ENCODE measurements around the gene KAZN. TPM values are rescaled to one million over a fixed set of nuclear protein-coding genes. Genes with fewer than 3 reads are reported as not detected.
A peak's percentile ranks its signal among the peaks of the same experiment; 100 is the strongest.

Gene KAZN
- polyA plus RNA-seq, 1 donor from 2014 or later: 20.6 TPM

- no peaks in the 10 kb centered on the region for H3K9me2 ChIP-seq (ENCODE audit: insufficient read depth, low read length)
- no peaks in the 10 kb centered on the region for H4K20me1 ChIP-seq (ENCODE audit: insufficient read depth)
- H3K79me2 ChIP-seq (replicated peaks; ENCODE audit: insufficient read depth, low read length): no peaks in the 10 kb centered on the region
- H3K9ac ChIP-seq (ENCODE audit: low read length): no peak overlapping the region
- H3K36me3 ChIP-seq (ENCODE audit: insufficient read depth, low read length): no peaks in the 10 kb centered on the region
- no peak overlapping the region for H2AFZ ChIP-seq (ENCODE audit: low read depth, low read length)
- no peak overlapping the region for H3K4me2 ChIP-seq (ENCODE audit: low read length)
- no peaks in the 10 kb centered on the region for H3K9me3 ChIP-seq (ENCODE audit: low read length)
- no peak overlapping the region for H3K4me3 ChIP-seq (ENCODE audit: low read length)
- H3F3A ChIP-seq (ENCODE audit: insufficient read depth, low read length, poor library complexity, severe bottlenecking): no peaks in the 10 kb centered on the region
- no peak overlapping the region for H3K27ac ChIP-seq (ENCODE audit: low read length)
- no peaks in the 10 kb centered on the region for H3K27me3 ChIP-seq (ENCODE audit: insufficient read depth, low read depth, low read length)
- TF ChIP-seq RAD21 (conservative IDR thresholded peaks at IDR 0.05) (peak; percentile 67), MXI1 (conservative IDR thresholded peaks at IDR 0.05; ENCODE audit: poor library complexity, severe bottlenecking) (no peak), EZH2 (IDR thresholded peaks at IDR 0.05; ENCODE audit: borderline replicate concordance, insufficient read depth, low read length, poor library complexity, severe bottlenecking) (no peak), EP300 (conservative IDR thresholded peaks at IDR 0.05; ENCODE audit: poor library complexity, severe bottlenecking) (no peak), POLR2AphosphoS5 (IDR thresholded peaks at IDR 0.05) (no peak), SMC3 (conservative IDR thresholded peaks at IDR 0.05; ENCODE audit: poor library complexity) (peak; percentile 72), TAF1 (IDR thresholded peaks at IDR 0.05; ENCODE audit: low read depth) (no peak)
- TF ChIP-seq, protein P1, sequence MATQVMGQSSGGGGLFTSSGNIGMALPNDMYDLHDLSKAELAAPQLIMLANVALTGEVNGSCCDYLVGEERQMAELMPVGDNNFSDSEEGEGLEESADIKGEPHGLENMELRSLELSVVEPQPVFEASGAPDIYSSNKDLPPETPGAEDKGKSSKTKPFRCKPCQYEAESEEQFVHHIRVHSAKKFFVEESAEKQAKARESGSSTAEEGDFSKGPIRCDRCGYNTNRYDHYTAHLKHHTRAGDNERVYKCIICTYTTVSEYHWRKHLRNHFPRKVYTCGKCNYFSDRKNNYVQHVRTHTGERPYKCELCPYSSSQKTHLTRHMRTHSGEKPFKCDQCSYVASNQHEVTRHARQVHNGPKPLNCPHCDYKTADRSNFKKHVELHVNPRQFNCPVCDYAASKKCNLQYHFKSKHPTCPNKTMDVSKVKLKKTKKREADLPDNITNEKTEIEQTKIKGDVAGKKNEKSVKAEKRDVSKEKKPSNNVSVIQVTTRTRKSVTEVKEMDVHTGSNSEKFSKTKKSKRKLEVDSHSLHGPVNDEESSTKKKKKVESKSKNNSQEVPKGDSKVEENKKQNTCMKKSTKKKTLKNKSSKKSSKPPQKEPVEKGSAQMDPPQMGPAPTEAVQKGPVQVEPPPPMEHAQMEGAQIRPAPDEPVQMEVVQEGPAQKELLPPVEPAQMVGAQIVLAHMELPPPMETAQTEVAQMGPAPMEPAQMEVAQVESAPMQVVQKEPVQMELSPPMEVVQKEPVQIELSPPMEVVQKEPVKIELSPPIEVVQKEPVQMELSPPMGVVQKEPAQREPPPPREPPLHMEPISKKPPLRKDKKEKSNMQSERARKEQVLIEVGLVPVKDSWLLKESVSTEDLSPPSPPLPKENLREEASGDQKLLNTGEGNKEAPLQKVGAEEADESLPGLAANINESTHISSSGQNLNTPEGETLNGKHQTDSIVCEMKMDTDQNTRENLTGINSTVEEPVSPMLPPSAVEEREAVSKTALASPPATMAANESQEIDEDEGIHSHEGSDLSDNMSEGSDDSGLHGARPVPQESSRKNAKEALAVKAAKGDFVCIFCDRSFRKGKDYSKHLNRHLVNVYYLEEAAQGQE (IDR thresholded peaks at IDR 0.05; ENCODE audit: borderline replicate concordance): no peak
- TF ChIP-seq, protein P2, sequence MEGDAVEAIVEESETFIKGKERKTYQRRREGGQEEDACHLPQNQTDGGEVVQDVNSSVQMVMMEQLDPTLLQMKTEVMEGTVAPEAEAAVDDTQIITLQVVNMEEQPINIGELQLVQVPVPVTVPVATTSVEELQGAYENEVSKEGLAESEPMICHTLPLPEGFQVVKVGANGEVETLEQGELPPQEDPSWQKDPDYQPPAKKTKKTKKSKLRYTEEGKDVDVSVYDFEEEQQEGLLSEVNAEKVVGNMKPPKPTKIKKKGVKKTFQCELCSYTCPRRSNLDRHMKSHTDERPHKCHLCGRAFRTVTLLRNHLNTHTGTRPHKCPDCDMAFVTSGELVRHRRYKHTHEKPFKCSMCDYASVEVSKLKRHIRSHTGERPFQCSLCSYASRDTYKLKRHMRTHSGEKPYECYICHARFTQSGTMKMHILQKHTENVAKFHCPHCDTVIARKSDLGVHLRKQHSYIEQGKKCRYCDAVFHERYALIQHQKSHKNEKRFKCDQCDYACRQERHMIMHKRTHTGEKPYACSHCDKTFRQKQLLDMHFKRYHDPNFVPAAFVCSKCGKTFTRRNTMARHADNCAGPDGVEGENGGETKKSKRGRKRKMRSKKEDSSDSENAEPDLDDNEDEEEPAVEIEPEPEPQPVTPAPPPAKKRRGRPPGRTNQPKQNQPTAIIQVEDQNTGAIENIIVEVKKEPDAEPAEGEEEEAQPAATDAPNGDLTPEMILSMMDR (IDR thresholded peaks at IDR 0.05; ENCODE audit: poor library complexity, severe bottlenecking): peak; percentile 65
Measured at GRCh38 chr1:15027515-15027986, 429.1 kb downstream of the KAZN start.

GRCh38 chr1:15028102-15028501 lies 429.6 kb downstream of the KAZN start:
- Histone ChIP-seq H4K20me1 (ENCODE audit: insufficient read depth) (no peaks in the 10 kb centered on the region), H3K9me2 (ENCODE audit: insufficient read depth, low read length) (no peaks in the 10 kb centered on the region), H3K27ac (ENCODE audit: low read length) (no peak overlapping the region), H3K27me3 (ENCODE audit: insufficient read depth, low read depth, low read length) (no peaks in the 10 kb centered on the region), H2AFZ (ENCODE audit: low read depth, low read length) (no peak overlapping the region), H3K4me3 (ENCODE audit: low read length) (no peak overlapping the region), H3K36me3 (ENCODE audit: insufficient read depth, low read length) (no peaks in the 10 kb centered on the region), H3K9me3 (ENCODE audit: low read length) (no peaks in the 10 kb centered on the region), H3F3A (ENCODE audit: insufficient read depth, low read length, poor library complexity, severe bottlenecking) (no peaks in the 10 kb centered on the region), H3K4me2 (ENCODE audit: low read length) (no peak overlapping the region), H3K79me2 (replicated peaks; ENCODE audit: insufficient read depth, low read length) (no peaks in the 10 kb centered on the region), H3K9ac (ENCODE audit: low read length) (no peak overlapping the region)
- TF ChIP-seq RAD21 (conservative IDR thresholded peaks at IDR 0.05) (no peak), MXI1 (conservative IDR thresholded peaks at IDR 0.05; ENCODE audit: poor library complexity, severe bottlenecking) (no peak), EZH2 (IDR thresholded peaks at IDR 0.05; ENCODE audit: borderline replicate concordance, insufficient read depth, low read length, poor library complexity, severe bottlenecking) (no peak), POLR2AphosphoS5 (IDR thresholded peaks at IDR 0.05) (no peak), TAF1 (IDR thresholded peaks at IDR 0.05; ENCODE audit: low read depth) (no peak), SMC3 (conservative IDR thresholded peaks at IDR 0.05; ENCODE audit: poor library complexity) (no peak), EP300 (conservative IDR thresholded peaks at IDR 0.05; ENCODE audit: poor library complexity, severe bottlenecking) (no peak)
- TF ChIP-seq, protein P1 (IDR thresholded peaks at IDR 0.05; ENCODE audit: borderline replicate concordance): no peak
- TF ChIP-seq, protein P2 (IDR thresholded peaks at IDR 0.05; ENCODE audit: poor library complexity, severe bottlenecking): no peak
